Muscle of leg (tissue), 16 donors: ENCODE results near the gene LACTBL1. TPM values are rescaled to one million over a fixed set of nuclear protein-coding genes. Genes with fewer than 3 reads are reported as not detected.
"Not testable (repeated sequence)": the region's sequence is repeated elsewhere in the genome, so short reads cannot be mapped to it uniquely, and the experiment has no call there.

Source experiments
- DNase-seq: peaks from one replicate; pipeline ENCODE4 v3.0.0; 2013
- H3K27ac ChIP-seq: one replicate; pipeline ENCODE4 v1.5.1; 2013; ENCODE audit warnings: mild to moderate bottlenecking, low read length, control low read depth
- H3K27me3 ChIP-seq: one replicate; pipeline ENCODE4 v1.6.1; 2013; ENCODE audit warnings: low read length; ENCODE audit not compliant: control insufficient read depth, insufficient read depth
- H3K36me3 ChIP-seq: one replicate; pipeline ENCODE4 v1.6.1; 2013; ENCODE audit warnings: low read length; ENCODE audit not compliant: control insufficient read depth, insufficient read depth
- H3K4me1 ChIP-seq: one replicate; pipeline ENCODE4 v1.6.1; 2013; ENCODE audit warnings: low read length; ENCODE audit not compliant: control insufficient read depth, insufficient read depth
- H3K4me3 ChIP-seq: one replicate; pipeline ENCODE4 v1.5.1; 2013; ENCODE audit warnings: low read length, control low read depth
- H3K9me3 ChIP-seq: replicated peaks from 2 replicates; pipeline ENCODE4 v1.6.1; 2013; ENCODE audit warnings: low read depth, low read length; ENCODE audit not compliant: control insufficient read depth
- WGBS: methylation state at CpG from one replicate; pipeline ENCODE4 v1.1.5; 2013; ENCODE audit warnings: missing lambda C conversion rate; ENCODE audit not compliant: insufficient coverage; 5-methylcytosine and 5-hydroxymethylcytosine counted together
- long read RNA-seq, 11 donors: transcript quantifications; one replicate each; lab custom pipeline, GENCODE V29; 2026
- polyA plus RNA-seq, 8 donors: library from polyadenylated mRNA; unstranded; fragments of 120-200 nt; gene quantifications; one replicate each; pipeline versions ENCODE4 v1.2.1 to v1.2.3, GENCODE V29; 2013; ENCODE audit warnings: inconsistent platforms in 1 of 8, low replicate concordance in 1 of 8; ENCODE audit not compliant: insufficient read length in 8 of 8, insufficient read depth in 1 of 8
- total RNA-seq: library from RNA; stranded (reverse); fragments of 120-200 nt; gene quantifications from one replicate; pipeline ENCODE4 v1.2.4, GENCODE V29; 2013

The LACTBL1 gene
- total RNA-seq, result not detected
- not detected for polyA plus RNA-seq
- long read RNA-seq, donor 1, result 0 reads
- long read RNA-seq, donor 2, result 0 reads
- long read RNA-seq, donor 3, result 0 reads
- long read RNA-seq, donor 4, result 0 reads
- long read RNA-seq, donor 5, result 0 reads
- long read RNA-seq, donor 6, result 0 reads
- long read RNA-seq, donor 7, result 0 reads
- long read RNA-seq, donor 8, result 0 reads
- long read RNA-seq, donor 9, result 0 reads
- long read RNA-seq, donor 10, result 0 reads
- long read RNA-seq, donor 11, result 0 reads

GRCh38 chr1:22972760-22973159 lies at the start of gene LACTBL1:
Gene LACTBL1, minus strand, starts transcription at chr1:22972866. Its CDS starts 550 bp downstream, at chr1:22972316.
- Histone ChIP-seq H3K27me3 (peaks cover 17% of the 10 kb centered on the region), H3K9me3 (no peaks in the 10 kb centered on the region), H3K27ac (no peak within 1 kb of the TSS), H3K36me3 (no peaks in the 10 kb centered on the region), H3K4me3 (no peak within 1 kb of the TSS), H3K4me1 (peaks cover 14% of the 10 kb centered on the region)
- DNase-seq, result no peak
- 24% methylated on average over 5 of the region's 5 CpGs for WGBS

- Histone ChIP-seq H3K4me1 (peaks cover 12% of the 10 kb centered on the region), H3K4me3 (no peak overlapping the region), H3K36me3 (no peaks in the 10 kb centered on the region), H3K27me3 (no peaks in the 10 kb centered on the region), H3K9me3 (peaks cover 5% of the 10 kb centered on the region), H3K27ac (no peak overlapping the region)
- no CpG with 5 or more reads among the region's 2 CpGs for WGBS
- DNase-seq, result no peak
Observed at GRCh38 chr1:23021834-23022233, 49.2 kb upstream of the LACTBL1 start.

- Histone ChIP-seq H3K4me3 (peak overlapping the region; percentile 92), H3K27ac (peak overlapping the region; percentile 96), H3K4me1 (peaks cover 12% of the 10 kb centered on the region), H3K9me3 (peaks cover 5% of the 10 kb centered on the region), H3K36me3 (no peaks in the 10 kb centered on the region), H3K27me3 (no peaks in the 10 kb centered on the region)
- WGBS, result 17% methylated on average over 3 of the region's 7 CpGs
- no peak for DNase-seq
Observed at GRCh38 chr1:23020706-23021405, 48.2 kb upstream of the LACTBL1 start.

GRCh38 chr1:23019863-23020625 lies 47.4 kb upstream of the LACTBL1 start:
- peak; percentile 65 for DNase-seq
- Histone ChIP-seq H3K27ac (peak overlapping the region; percentile 96), H3K4me3 (peak overlapping the region; percentile 92), H3K9me3 (peaks cover 5% of the 10 kb centered on the region), H3K36me3 (no peaks in the 10 kb centered on the region), H3K27me3 (no peaks in the 10 kb centered on the region), H3K4me1 (peaks cover 12% of the 10 kb centered on the region)
- under 1% methylated on average over 23 of the region's 42 CpGs for WGBS

GRCh38 chr1:23019094-23019862 lies 46.6 kb upstream of the LACTBL1 start, which contains the start of gene KDM1A:
Gene KDM1A, plus strand, starts transcription at chr1:23019468. Its CDS starts 129 bp downstream, at chr1:23019597.
- H3K27ac ChIP-seq, result peak within 1 kb of the TSS; percentile 96
- no peaks in the 10 kb centered on the region for H3K27me3 ChIP-seq
- peaks cover 5% of the 10 kb centered on the region for H3K9me3 ChIP-seq
- DNase-seq, result peak; percentile 99
- WGBS, result under 1% methylated on average over 83 of the region's 85 CpGs
- peaks cover 12% of the 10 kb centered on the region for H3K4me1 ChIP-seq
- no peaks in the 10 kb centered on the region for H3K36me3 ChIP-seq
- peak within 1 kb of the TSS; percentile 92 for H3K4me3 ChIP-seq

GRCh38 chr1:23018661-23019093 lies 46.0 kb upstream of the LACTBL1 start:
- Histone ChIP-seq H3K27me3 (no peaks in the 10 kb centered on the region), H3K4me1 (peaks cover 14% of the 10 kb centered on the region), H3K27ac (peak overlapping the region; percentile 85), H3K4me3 (peak overlapping the region; percentile 92), H3K36me3 (no peaks in the 10 kb centered on the region), H3K9me3 (peaks cover 5% of the 10 kb centered on the region)
- peak; percentile 50 for DNase-seq
- 0% methylated on average over 2 of the region's 10 CpGs for WGBS

- no peak for DNase-seq
Observed at GRCh38 chr1:23013657-23014056, 41.0 kb upstream of the LACTBL1 start.

GRCh38 chr1:23010025-23010424 lies 37.4 kb upstream of the LACTBL1 start:
- DNase-seq, H3K4me3 ChIP-seq, H3K27ac ChIP-seq, H3K9me3 ChIP-seq, H3K4me1 ChIP-seq, H3K36me3 ChIP-seq, H3K27me3 ChIP-seq: not testable (repeated sequence)
- 74% methylated on average over 8 of the region's 8 CpGs for WGBS

More at GRCh38 chr1:23013657-23014056, 41.0 kb upstream of the LACTBL1 start:
- Histone ChIP-seq H3K9me3 (no peaks in the 10 kb centered on the region), H3K4me1 (peaks cover 6% of the 10 kb centered on the region), H3K4me3 (no peak overlapping the region), H3K36me3 (no peaks in the 10 kb centered on the region), H3K27me3 (no peaks in the 10 kb centered on the region), H3K27ac (no peak overlapping the region)
- 45% methylated on average over 1 of the region's 3 CpGs for WGBS

- Histone ChIP-seq H3K4me1 (no peaks in the 10 kb centered on the region), H3K27ac (no peak overlapping the region), H3K36me3 (no peaks in the 10 kb centered on the region), H3K27me3 (no peaks in the 10 kb centered on the region), H3K9me3 (no peaks in the 10 kb centered on the region), H3K4me3 (no peak overlapping the region)
- no peak for DNase-seq
- WGBS, result no CpG with 5 or more reads among the region's 2 CpGs
Observed at GRCh38 chr1:23008901-23009300, 36.2 kb upstream of the LACTBL1 start.
